ENCODE data around the gene CD200. TPM values are rescaled to one million over a fixed set of nuclear protein-coding genes. Genes with fewer than 3 reads are reported as not detected.

The CD200 gene
- total RNA-seq, 1 experiment from 2014 or later = 46.8 TPM

- ATAC-seq (no peak), DNase-seq (ENCODE audit: low spot score) (no peak)
- H3K4me3 Mint-ChIP-seq = no peak overlapping the region
- CTCF ChIA-PET = no interaction called here
- no peak overlapping the region for H3K27ac Mint-ChIP-seq
- H3K9me3 Mint-ChIP-seq = 0 out of 2 replicates have a peak, but pooled peaks cover 5% of the 10 kb centered on the region
- H3K4me1 Mint-ChIP-seq = peaks cover 44% of the 10 kb centered on the region
- TF ChIP-seq ZNF671 (CRISPR knock-in tag; IDR thresholded peaks at IDR 0.05) (no peak), KAT7 (CRISPR knock-in tag; IDR thresholded peaks at IDR 0.05; ENCODE audit: borderline replicate concordance) (no peak), CBFB (CRISPR knock-in tag; IDR thresholded peaks at IDR 0.05; ENCODE audit: low read depth) (no peak), GTF2I (CRISPR knock-in tag; conservative IDR thresholded peaks at IDR 0.05) (no peak), ATF6 (CRISPR knock-in tag; IDR thresholded peaks at IDR 0.05) (no peak), RELA (CRISPR knock-in tag; IDR thresholded peaks at IDR 0.05; ENCODE audit: borderline replicate concordance) (no peak), EMX1 (CRISPR knock-in tag; IDR thresholded peaks at IDR 0.05) (no peak), ZNF219 (CRISPR knock-in tag; IDR thresholded peaks at IDR 0.05; ENCODE audit: borderline replicate concordance) (no peak), ZMAT4 (CRISPR knock-in tag; IDR thresholded peaks at IDR 0.05) (no peak), FOXP1 (CRISPR knock-in tag; IDR thresholded peaks at IDR 0.05; ENCODE audit: borderline replicate concordance) (no peak), GRHL2 (CRISPR knock-in tag; IDR thresholded peaks at IDR 0.05; ENCODE audit: insufficient replicate concordance, severe bottlenecking) (no peak), ZNF423 (CRISPR knock-in tag; IDR thresholded peaks at IDR 0.05) (no peak), ZBTB21 (CRISPR knock-in tag; IDR thresholded peaks at IDR 0.05; ENCODE audit: borderline replicate concordance) (no peak), TEAD1 (CRISPR knock-in tag; IDR thresholded peaks at IDR 0.05) (no peak)
- TF ChIP-seq, protein P1, sequence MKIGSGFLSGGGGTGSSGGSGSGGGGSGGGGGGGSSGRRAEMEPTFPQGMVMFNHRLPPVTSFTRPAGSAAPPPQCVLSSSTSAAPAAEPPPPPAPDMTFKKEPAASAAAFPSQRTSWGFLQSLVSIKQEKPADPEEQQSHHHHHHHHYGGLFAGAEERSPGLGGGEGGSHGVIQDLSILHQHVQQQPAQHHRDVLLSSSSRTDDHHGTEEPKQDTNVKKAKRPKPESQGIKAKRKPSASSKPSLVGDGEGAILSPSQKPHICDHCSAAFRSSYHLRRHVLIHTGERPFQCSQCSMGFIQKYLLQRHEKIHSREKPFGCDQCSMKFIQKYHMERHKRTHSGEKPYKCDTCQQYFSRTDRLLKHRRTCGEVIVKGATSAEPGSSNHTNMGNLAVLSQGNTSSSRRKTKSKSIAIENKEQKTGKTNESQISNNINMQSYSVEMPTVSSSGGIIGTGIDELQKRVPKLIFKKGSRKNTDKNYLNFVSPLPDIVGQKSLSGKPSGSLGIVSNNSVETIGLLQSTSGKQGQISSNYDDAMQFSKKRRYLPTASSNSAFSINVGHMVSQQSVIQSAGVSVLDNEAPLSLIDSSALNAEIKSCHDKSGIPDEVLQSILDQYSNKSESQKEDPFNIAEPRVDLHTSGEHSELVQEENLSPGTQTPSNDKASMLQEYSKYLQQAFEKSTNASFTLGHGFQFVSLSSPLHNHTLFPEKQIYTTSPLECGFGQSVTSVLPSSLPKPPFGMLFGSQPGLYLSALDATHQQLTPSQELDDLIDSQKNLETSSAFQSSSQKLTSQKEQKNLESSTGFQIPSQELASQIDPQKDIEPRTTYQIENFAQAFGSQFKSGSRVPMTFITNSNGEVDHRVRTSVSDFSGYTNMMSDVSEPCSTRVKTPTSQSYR (CRISPR knock-in tag; IDR thresholded peaks at IDR 0.05) = no peak
- TF ChIP-seq, protein P2, sequence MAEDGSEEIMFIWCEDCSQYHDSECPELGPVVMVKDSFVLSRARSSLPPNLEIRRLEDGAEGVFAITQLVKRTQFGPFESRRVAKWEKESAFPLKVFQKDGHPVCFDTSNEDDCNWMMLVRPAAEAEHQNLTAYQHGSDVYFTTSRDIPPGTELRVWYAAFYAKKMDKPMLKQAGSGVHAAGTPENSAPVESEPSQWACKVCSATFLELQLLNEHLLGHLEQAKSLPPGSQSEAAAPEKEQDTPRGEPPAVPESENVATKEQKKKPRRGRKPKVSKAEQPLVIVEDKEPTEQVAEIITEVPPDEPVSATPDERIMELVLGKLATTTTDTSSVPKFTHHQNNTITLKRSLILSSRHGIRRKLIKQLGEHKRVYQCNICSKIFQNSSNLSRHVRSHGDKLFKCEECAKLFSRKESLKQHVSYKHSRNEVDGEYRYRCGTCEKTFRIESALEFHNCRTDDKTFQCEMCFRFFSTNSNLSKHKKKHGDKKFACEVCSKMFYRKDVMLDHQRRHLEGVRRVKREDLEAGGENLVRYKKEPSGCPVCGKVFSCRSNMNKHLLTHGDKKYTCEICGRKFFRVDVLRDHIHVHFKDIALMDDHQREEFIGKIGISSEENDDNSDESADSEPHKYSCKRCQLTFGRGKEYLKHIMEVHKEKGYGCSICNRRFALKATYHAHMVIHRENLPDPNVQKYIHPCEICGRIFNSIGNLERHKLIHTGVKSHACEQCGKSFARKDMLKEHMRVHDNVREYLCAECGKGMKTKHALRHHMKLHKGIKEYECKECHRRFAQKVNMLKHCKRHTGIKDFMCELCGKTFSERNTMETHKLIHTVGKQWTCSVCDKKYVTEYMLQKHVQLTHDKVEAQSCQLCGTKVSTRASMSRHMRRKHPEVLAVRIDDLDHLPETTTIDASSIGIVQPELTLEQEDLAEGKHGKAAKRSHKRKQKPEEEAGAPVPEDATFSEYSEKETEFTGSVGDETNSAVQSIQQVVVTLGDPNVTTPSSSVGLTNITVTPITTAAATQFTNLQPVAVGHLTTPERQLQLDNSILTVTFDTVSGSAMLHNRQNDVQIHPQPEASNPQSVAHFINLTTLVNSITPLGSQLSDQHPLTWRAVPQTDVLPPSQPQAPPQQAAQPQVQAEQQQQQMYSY (CRISPR knock-in tag; IDR thresholded peaks at IDR 0.05) = no peak
- TF ChIP-seq, protein P3, sequence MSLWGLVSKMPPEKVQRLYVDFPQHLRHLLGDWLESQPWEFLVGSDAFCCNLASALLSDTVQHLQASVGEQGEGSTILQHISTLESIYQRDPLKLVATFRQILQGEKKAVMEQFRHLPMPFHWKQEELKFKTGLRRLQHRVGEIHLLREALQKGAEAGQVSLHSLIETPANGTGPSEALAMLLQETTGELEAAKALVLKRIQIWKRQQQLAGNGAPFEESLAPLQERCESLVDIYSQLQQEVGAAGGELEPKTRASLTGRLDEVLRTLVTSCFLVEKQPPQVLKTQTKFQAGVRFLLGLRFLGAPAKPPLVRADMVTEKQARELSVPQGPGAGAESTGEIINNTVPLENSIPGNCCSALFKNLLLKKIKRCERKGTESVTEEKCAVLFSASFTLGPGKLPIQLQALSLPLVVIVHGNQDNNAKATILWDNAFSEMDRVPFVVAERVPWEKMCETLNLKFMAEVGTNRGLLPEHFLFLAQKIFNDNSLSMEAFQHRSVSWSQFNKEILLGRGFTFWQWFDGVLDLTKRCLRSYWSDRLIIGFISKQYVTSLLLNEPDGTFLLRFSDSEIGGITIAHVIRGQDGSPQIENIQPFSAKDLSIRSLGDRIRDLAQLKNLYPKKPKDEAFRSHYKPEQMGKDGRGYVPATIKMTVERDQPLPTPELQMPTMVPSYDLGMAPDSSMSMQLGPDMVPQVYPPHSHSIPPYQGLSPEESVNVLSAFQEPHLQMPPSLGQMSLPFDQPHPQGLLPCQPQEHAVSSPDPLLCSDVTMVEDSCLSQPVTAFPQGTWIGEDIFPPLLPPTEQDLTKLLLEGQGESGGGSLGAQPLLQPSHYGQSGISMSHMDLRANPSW (CRISPR knock-in tag; conservative IDR thresholded peaks at IDR 0.05; ENCODE audit: low read depth) = no peak
- H3K36me3 Mint-ChIP-seq = no peaks in the 10 kb centered on the region
- H3K27me3 Mint-ChIP-seq (ENCODE audit: low read depth) = no peaks in the 10 kb centered on the region
- POLR2A ChIA-PET = no interaction called here
Measured at GRCh38 chr3:112376241-112376911, 43.4 kb downstream of the CD200 start.

Data from WTC11 (cell line).